AG09309 (cell line): ENCODE data around the gene ZNF320.
"Not testable (repeated sequence)": the region's sequence is repeated elsewhere in the genome, so short reads cannot be mapped to it uniquely, and the experiment has no call there.

Experiments used
- DNase-seq: peaks from one replicate; pipeline ENCODE4 v3.0.0-alpha.2; 2010; ENCODE audit warnings: low read depth
- H3K4me3 ChIP-seq: 2 replicates; pipeline ENCODE4 v1.5.1; 2011; ENCODE audit warnings: mild to moderate bottlenecking, low read depth, low read length, moderate library complexity; ENCODE audit not compliant: control insufficient read depth
- CTCF ChIP-seq: IDR thresholded peaks from 2 replicates; pipeline ENCODE4 v1.5.1; 2011; ENCODE audit warnings: mild to moderate bottlenecking, low read depth, low read length, inconsistent platforms; ENCODE audit not compliant: insufficient read depth, control insufficient read depth; ENCODE audit errors: missing control alignments

ZNF320 gene

GRCh38 chr19:52936151-52936953 lies 38.9 kb upstream of the ZNF320 start:
- no peak for TF ChIP-seq CTCF
- DNase-seq, result no peak
- H3K4me3 ChIP-seq, result no peak overlapping the region

- H3K4me3 ChIP-seq, result no peak overlapping the region
- peak; percentile 83 for DNase-seq
- no peak for TF ChIP-seq CTCF
These were observed 38.0 kb upstream of the ZNF320 start for GRCh38 chr19:52935434-52935833.

- not testable (repeated sequence) for H3K4me3 ChIP-seq, DNase-seq
These were observed 27.2 kb upstream of the ZNF320 start for GRCh38 chr19:52924641-52925040.

GRCh38 chr19:52923778-52924593 lies 26.6 kb upstream of the ZNF320 start:
- DNase-seq, result no peak
- peak overlapping the region; percentile 81 for H3K4me3 ChIP-seq
- TF ChIP-seq CTCF, result no peak

GRCh38 chr19:52922841-52923777 lies 25.7 kb upstream of the ZNF320 start, which contains the start of gene ZNF888:
Gene ZNF888 (minus strand): TSS chr19:52923428. CDS start chr19:52917873, 5,555 bp downstream.
- peak within 1 kb of the TSS; percentile 81 for H3K4me3 ChIP-seq
- no peak for TF ChIP-seq CTCF
- DNase-seq, result no peak

- TF ChIP-seq CTCF, result no peak
- DNase-seq, result no peak
- H3K4me3 ChIP-seq, result no peak overlapping the region
These were observed 20.1 kb upstream of the ZNF320 start for GRCh38 chr19:52917531-52917930.
